KG1 (cell line): ENCODE measurements around the gene TNNT1.
A peak's percentile ranks its signal among the peaks of the same experiment; 100 is the strongest.

Experiments used
- DNase-seq: peaks from one replicate; lab custom pipeline; 2025; lab: John Stamatoyannopoulos, UW

The TNNT1 gene

GRCh38 chr19:55088543-55089341, 60.3 kb downstream of the TNNT1 start:
- DNase-seq: peak; percentile 47

GRCh38 chr19:55088021-55088451, 61.0 kb downstream of the TNNT1 start:
- no peak for DNase-seq

- no peak for DNase-seq
These were observed 61.5 kb downstream of the TNNT1 start for GRCh38 chr19:55087542-55087901.

- DNase-seq: no peak
These were observed 62.1 kb downstream of the TNNT1 start for GRCh38 chr19:55086730-55087541.

GRCh38 chr19:55085923-55086715, 62.9 kb downstream of the TNNT1 start:
- DNase-seq: no peak

GRCh38 chr19:55084416-55084815, 64.6 kb downstream of the TNNT1 start:
- DNase-seq: no peak

- DNase-seq: no peak
These were observed 65.8 kb downstream of the TNNT1 start for GRCh38 chr19:55083004-55083850.
